ENCODE data around the gene SPINT1.

The SPINT1 gene

DNA sequence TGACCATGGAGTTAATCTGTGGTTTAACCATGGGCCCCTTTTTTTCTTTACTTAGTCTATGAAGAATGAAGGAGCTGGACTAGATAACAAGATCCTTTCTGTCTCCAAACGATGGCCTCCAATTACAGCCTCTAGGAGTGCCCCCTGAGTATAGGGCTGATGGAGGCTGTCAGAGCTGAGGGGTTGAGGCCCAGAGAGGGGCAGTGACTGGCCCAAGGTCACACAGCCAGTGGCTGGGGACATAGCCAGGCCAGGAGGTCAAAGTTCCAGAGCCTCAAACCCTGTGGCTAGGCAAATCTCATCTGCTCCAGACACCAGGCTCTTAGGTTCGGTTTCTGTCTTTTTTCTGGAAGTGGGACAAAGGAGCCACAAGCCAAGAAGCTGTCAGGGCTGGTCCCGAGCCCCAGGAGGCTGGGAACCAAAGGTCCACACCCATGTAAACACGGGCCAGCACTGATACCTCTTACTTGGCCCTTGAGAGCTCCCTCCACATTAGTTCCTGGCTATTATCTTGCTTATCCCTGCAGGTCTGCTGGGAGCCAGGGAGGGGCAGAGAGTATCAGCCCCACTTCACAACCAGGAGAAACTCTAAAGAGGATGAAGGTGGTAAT, 19.9 kb downstream of the SPINT1 start:
- no peak for DNase-seq

DNA sequence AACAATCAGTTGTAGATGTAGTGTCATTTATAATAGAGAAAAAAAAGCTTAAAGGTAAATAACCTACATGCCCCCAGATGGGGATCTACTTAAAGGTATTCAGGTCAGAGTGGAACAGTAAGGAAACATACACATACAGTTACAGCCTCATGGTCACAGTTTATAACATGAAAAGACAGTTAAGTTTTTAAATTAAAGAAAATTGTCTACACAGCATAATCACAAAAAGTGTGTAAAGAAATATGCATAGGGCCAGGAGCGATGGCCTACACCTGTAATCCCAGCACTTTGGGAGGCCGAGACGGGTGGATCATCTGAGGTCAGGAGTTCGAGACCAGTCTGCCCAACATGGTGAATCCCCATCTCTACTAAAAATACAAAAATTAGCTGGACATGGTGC, 23.4 kb downstream of the SPINT1 start:
- DNase-seq = no peak

DNA sequence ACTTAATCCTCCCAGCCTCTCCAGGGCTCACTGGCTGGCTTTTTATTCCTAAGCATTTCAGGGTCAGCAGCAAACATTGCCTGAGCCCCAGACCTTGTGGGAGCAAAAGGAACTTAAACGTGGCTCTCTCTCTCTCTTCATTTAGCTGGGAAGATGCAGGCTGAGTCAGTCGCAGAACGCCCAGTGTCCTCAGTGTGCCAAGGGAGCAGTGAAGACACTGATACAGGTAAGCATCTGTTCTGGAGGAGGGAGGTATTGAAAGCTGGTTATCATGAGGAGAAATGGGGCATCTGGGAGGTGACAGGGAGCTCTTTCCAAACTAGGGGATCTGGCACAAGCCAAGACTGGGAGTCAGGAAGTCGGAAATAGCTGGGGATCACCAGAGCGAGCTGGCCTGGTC, 25.8 kb downstream of the SPINT1 start:
- DNase-seq = no peak

DNA sequence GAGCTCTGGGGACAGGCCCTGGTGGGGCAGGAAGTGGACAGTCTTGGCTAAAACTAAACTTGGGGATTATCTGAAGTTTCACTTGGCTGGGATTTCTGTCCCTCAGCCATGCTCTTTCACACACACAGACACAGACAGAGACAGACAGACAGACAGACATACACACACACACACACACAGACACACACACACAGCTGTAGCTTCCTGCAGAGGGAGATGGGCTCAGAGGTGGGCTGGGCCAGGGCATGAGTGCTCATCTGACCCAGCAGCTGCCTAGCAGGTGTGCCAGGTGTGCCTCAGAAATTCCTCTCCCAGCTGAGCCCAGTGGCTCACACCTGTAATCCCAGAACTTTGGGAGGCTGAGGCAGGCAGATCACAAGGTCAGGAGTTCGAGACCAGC, 26.9 kb downstream of the SPINT1 start:
- no peak for DNase-seq

DNA sequence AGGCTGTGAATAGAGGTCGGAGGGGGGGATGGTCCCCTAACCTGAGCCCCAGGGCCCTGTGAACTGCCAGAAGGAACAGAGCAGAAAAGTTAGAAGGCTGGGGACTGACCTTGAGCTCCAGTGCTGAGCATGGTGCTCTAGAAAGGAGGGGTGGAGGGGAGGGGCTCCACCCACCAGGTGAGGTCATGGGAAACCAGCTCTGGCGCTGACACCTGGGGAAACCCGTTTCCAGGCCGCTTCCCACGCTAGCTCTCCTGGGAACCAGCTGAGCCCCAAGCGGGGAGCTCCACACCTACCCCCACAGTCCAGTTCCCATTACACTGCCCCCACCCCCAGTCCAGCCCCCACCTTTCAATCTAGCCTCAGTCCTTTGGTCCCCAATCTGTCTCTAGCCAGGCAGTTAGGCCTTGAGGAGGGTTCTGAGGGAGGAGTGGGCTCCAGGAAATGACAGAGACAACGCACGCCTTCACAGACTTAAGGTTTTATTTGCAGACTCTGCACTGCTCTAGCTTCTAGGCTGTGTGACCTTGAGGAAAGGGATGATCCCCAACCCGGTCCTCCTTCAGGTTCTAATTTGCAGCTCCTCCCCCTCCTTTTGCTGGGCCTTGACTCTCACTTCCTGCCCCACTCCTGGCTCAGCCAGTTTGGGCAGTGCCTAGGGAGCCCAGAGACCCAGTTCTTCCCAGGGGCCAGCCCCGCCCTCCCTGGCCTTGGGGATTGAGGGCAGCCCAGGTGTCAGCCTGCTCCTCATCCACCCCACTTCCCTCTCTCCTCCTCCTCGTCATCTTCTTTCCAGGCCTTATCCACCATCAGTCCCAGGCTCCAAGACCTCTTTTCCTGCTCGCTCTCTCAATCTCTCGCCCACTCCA, 28.1 kb downstream of the SPINT1 start:
- no peak for DNase-seq

DNA sequence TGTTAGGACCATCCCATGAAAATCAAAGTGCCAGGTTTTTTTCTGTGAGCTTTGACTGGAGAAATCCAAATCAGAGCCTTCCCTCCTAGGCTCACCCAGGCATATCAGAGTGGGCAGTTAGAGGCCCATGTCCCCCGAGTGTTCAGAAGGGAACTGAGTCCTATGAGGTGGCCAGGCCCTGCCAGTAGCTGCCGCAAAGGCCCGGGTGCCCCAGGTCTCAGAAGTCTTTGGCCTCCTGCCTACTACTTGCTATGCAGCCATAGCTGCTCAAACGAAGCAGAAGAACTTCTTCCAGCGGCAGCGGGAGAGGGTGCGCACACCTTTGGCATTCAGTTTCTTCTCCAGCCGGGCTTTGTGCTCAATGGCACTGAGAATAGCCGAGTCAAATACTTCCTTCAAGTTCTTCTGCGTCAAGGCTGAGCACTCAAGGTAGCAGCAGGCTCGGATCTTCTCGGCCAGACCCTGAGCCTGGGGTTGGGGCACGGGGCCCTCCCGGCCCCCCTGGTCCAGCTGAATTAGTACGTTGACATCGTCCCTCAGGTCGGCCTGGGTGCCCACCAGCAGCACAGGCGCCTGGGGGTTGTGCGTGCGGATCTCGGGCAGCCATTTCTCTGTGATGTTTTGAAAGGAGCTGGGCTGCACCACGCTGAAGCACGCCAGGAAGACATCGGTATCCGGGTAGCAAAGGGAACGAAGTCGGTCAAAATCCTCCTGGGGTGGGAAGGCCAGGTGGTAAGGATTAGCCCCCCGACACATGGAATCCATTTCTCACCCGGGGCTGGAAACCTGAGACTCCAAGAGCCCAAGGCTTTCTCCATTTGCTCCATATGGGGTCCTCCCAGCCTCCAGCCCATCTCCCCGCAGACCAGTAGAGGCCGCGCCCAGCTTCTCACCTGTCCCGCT, 29.2 kb downstream of the SPINT1 start:
- DNase-seq = no peak

DNA sequence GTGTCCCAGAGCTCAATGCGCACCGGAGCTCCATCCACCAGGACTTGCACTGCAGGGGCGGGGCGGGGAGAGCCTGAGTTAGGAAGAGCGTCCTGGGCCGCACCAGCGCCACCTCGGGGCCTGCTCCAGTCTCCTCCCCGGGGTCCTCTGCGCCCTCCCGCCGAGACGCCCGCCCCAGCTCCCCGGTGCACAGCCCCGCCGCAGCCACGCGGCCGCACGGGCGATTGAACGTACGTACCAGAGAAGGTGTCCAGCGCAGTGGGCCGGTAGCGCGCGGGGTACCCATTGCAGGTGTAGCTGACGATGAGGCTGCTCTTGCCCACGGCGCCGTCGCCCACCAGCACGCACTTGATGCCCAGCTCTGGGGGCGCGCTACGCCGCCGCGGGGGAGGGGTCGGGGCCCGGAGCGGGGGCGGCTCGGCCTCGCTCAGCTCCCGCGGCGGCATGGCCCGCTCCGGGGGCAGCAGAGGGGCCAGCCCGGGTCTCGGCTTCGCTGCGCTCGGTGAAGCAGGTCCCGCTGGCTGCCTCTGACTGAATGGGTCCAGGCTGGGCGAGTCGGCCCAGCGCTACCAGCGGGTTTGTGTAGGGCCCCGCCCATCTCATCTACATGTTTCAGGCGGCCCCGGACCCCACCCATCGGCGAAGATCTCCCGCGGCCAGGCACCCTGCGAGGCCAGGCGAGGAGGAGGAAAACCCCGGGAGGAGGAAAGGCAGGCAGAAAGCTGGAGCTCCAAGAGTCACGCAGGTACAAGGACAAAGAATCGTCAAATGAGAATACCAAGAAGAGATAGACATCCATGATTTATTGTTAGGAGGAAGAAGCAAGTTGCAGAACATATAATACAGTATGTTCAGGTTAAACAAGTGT, 30.1 kb downstream of the SPINT1 start, which contains the start of gene RHOV:
Gene RHOV (minus strand): TSS at position 541 of the 868 bp plus-strand sequence. CDS start 95 bp downstream, at position 446.
- no peak for DNase-seq

DNA sequence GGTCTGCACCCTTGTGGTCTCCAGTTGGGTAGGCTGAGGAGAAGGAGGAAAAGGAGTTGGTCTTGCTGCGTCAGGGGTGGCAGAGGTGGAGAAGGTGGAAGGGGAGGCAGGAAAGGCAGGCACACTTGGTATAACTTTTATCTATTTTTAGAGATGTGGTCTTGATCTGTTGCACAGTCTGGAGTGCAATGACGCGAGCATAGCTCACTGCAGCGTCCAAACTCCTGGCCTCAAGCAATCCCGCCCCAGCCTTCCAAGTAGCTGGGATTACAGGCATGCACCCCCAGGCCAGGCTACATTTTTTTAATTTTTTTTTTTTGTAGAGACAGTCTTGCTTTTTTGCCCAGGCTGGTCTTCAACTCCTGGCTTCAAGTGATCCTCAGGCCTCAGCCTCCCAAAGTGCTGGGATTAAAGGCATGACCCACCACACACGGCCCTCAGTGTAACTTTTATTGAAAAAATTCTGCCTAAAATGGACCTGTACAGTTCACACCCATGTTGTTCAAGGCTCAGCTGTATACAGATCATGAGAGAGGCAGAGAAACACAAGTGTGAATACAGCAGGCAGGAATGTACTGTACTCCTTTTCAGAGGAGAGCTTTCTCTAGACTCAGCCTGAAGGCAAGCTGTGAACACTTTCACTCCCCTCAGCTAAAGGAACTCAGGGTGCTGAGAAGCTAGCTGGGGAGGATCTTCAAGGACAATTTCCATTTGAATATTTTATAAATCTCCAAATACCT, 32.3 kb downstream of the SPINT1 start:
- no peak for DNase-seq

DNA sequence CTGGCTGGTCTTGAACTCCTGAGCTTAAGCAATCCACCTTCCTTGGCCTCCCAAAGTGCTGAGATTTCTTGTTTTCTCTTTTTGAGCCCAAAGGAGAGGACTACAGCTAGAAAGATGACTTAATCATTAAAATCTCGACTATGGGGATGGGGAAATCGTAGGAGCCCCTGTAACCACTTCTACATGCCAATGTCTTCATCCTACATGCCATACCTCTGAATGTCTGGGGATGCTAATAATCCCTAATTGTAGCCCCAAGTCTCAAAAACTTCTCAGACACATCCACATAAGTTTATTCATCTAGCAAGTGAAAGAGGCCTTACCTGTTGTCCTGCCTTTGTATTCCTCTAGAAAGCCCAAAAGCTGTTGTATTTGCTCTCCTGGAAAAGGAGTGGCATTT, 33.8 kb downstream of the SPINT1 start:
- no peak for DNase-seq

DNA sequence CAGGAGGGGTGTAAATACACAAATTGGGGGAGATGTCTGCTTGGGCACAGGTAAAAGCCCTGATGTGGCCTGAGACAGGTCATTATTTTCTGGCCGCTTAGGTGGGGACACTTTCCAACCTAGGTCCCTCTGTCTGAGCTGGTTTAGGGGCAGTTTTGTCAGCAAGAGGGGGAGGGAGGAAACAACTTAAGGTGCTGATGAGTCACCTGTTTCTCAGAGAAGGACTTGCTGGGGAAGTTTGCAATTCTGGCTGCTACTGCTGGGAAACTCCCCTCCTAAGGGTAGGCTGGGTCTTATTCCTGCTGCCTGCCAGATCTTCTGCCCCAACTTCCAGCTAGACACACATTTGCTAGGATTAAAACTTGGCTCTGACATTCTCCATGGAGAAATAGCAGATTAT, 34.9 kb downstream of the SPINT1 start:
- DNase-seq = no peak

DNA sequence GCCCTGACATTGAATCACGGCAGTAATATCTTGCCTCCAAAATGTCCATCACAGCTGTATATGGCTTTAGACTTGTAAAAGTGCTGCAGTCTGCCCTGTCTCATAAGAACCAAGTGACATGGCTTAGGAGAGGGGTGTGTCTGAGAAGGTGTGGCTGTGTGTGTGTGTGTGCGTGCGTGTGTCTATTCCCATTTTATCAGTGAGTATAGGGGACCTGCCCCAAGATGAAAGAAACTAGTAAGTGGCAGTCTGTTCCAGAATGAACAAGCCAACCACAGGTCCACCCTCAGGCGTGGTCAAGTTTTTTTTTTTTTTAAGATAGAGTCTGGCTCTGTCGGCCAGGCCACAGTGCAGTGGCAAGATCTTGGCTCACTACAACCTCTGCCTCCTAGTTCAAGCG, 35.8 kb downstream of the SPINT1 start:
- no peak for DNase-seq

DNA sequence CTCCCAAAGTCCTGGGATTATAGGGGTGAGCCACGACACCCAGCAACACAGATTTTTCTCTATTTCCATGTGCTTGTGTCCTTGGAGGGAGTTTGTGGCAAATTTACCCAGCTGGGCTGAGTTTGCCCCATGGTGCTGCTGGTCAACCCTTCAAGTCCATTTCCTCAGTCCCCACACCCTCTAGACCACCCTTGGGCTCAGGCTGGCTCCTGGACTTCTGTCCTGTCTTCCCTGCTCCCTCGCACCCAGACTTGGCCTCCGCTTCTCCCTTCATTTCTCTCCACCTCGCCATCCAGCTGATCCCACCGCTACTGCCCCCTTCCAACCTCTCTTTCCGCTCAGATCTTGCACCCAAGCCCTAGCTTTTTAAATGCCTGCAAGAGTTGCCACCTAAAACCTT, 37.5 kb downstream of the SPINT1 start:
- DNase-seq = no peak

DNA sequence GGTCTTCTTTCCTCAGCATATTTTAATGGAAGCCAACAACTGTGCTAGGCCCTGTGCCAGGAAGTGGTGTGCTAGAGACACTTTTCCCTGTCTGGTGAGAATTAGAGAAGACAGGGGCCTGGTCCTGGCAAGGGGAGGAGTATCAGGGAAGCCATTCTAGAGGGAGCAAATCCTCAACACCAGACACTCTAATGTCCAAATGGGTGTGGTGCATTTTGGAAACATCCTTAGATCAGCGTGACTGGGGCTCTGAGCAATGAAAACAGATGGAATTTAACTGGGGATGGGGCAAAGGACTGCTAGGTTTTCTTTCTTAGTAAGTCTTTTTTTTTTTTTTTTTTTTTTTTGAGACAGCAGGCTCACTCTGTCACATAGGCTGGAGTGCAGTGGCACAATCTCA, 42.7 kb downstream of the SPINT1 start:
- no peak for DNase-seq

DNA sequence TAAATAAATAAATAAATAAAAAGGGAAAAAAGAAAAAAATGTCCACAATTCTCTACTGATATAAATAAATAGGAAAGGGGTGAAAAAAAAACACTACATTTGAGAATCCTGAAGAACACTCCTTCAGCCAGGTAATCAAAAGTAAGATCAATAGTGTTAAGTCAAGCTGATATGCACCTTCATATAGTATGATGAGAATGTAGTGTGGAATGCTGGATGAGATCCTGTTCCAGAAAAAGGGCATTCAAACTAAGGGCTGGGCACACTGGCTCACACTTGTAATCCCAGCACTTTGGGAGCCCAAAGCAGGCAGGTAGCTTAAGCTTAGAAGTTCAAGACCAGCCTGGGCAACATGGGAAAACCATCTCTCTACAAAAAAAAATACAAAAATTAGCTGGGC, 45.3 kb downstream of the SPINT1 start:
- no peak for DNase-seq

DNA sequence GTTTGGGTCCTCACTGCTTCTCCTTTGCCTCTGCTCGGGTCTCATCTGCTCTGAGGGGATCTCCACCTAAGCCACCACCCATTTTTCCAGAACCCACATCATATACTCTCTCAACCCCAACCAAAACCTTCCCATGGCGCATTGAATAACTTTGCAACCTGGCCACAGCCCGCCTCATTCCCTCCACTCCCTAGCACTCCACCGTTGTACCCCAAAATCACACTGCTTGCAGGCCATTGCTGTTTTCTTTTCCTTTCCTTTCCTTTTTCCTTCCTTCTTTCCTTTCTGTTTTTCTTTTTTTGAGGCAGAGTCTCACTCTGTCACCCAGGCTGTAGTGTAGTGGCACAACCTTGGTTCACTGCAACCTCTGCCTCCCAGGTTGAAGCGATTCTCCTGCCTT, 47.3 kb downstream of the SPINT1 start:
- no peak for DNase-seq

DNA sequence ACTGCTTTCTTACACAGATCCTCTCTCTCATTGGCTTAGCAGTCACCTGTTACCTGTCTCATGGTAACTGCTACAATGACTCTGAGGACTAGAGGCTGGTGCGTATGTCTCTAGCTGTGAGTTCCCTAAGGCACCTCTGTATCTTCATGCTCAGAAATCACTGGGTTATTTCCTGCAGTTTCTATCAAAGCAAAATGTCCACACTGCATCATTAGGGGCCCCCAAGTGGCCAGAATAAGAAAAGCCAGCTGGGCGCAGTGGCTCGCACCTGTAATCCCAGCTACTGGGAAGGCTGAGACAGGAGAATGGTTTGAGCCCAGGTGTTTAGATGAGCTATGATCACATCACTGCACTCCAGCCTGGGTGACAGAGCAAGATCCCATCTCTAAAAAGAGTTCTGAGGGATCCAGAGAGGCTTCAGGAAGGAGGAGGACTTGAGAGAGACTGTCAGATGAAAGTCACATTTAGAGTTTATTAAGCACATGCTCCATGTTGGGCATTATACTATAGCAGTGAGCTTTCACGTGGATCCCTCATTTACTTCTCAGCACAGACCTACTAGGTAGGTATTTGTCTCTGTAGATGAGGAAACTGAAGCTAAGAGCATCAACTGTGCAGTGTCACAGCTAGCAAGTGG, 48.1 kb downstream of the SPINT1 start:
- DNase-seq = no peak

DNA sequence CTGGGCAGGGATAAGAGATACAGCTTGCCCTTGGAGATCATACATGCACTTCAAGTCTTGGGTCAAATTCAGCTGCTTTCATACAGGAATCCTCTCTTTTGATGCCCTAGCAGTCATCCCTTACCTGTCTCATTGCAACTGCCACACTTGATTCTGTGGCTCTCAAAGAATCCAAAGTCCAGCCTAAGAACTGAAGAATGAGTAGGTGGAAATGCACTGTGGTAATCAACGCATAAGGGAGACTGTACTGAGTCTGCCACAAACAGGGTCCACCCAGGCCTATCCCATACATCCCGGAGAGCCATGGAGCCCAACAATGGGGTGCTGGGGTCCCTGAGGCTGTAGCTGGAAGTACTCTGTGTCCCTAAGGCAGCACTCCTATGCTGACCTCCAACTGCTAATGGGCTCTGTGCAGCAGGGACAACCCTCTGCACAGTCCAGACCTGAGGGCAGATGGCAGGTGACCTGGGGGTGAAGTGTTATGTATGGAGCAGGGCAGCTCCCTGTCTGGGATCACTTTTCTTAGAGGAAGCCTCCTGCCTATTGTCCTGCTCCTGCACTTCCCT, 48.7 kb downstream of the SPINT1 start:
- DNase-seq = no peak

DNA sequence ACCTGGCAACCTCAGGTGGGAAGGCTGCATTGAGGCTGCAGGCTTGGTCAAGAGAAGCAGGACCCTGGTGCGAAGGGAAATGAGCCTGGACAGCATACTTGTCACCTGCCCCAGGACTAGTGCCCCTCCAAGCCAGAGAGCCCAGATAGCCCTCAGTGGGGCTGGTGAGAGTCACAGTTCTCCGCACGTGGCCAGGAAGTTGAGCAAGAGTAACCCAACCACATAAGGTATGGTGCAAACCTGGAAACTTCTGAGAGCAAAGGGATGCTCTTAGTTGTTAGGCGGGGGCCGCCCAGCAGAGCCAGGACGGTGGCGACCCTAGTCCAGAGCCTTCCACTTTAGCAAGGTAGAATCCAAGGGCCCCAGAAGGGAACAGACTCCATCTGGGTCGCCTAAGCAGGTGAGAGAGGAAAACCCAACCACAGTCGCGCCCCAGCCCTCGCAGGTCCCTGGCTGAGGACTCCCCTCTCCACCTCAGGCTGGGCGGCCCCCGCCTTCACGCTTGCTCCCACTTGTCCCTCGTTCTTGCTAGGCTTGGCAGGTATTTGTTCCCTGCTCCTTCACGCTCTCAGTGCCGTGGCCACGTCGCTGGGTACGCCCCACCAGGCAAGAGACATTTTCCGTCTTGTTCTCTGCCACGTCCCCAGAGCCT, 49.3 kb downstream of the SPINT1 start:
- no peak for DNase-seq

DNA sequence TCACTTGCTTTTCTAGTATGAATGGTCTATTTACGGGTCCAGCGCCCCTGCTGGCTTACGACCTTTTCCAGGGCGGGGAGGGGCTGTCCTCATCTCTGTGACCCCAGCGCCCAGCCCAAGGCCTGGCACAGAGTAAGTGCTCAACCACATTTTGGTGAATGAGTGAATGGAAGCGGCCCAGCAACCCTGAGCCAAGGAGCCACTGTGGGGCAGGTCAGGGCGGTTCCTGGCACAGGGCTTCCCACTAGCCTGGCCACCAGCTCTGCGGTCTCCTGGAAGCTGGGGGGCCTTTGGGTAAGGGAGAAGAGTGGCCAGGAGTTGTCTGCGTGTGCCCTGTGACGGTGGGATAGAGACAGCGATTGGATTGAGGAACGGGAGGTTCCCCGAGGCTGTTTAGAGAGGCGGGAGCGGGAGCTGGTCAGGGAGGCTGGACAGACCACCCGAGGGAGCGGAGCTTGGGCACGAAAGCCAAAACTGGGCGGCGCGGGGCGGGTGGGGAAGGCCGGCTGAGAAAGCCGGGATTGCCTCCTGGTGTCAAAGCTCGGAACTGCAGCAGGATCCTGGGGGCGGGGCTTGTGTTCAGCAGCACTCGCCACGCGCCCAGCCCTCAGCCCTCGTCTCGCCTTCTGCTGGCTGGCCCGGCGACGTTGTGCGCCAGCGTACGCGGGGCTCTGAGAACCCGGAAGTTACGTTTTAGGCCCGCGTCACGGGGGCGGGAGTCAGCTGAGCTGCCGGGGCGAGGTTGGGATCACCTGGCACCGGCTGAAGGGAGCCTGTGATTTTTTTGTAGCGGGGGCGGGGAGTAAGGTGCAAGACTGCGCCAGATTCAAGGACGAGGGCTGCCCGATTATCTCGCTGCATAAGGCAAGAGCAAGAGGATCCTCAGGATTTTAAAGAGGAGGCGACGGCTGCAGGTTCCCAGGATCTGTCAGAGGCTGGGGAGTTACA, 50.2 kb downstream of the SPINT1 start, which contains the start of gene VPS18:
Gene VPS18 (plus strand): TSS at position 718 of the 948 bp plus-strand sequence. CDS start 319 bp downstream, outside the sequence.
- peak; percentile 94 for DNase-seq
